H1 (cell line): ENCODE data around the gene VPS18.

ENCODE experiments used
- BRCA1 ChIP-seq: IDR thresholded peaks from 2 replicates; pipeline ENCODE4 v1.6.1; 2012; ENCODE audit warnings: low read depth, low read length, improper control_type of control experiment
- GABPA ChIP-seq: IDR thresholded peaks from 2 replicates; pipeline ENCODE4 v1.6.1; 2011; ENCODE audit warnings: mild to moderate bottlenecking, low read length, moderate library complexity, borderline replicate concordance; ENCODE audit not compliant: insufficient read depth
- HDAC6 ChIP-seq: IDR thresholded peaks from one replicate; pipeline ENCODE4 v1.7.1; 2012; ENCODE audit warnings: low read depth, mild to moderate bottlenecking, inconsistent platforms, low read length, moderate library complexity
- MAX ChIP-seq: IDR thresholded peaks from 2 replicates; pipeline ENCODE4 v1.6.1; 2012; ENCODE audit warnings: inconsistent platforms
- POLR2AphosphoS5 ChIP-seq: IDR thresholded peaks from 2 replicates; pipeline ENCODE4 v1.6.1; 2011; ENCODE audit warnings: low read depth, low read length
- RAD21 ChIP-seq, 2 experiments: IDR thresholded peaks in 1 of 2; conservative IDR thresholded peaks in 1 of 2; 2 replicates each; pipeline ENCODE4 v1.6.1; 2011; ENCODE audit warnings: low read depth in 2 of 2, low read length in 2 of 2, improper control_type of control experiment in 1 of 2, inconsistent platforms in 1 of 2, mild to moderate bottlenecking in 1 of 2, moderate library complexity in 1 of 2
- TEAD4 ChIP-seq: IDR thresholded peaks from 2 replicates; pipeline ENCODE4 v1.6.1; 2012; ENCODE audit warnings: low read depth, low read length, inconsistent platforms, mixed read lengths
- ZNF274 ChIP-seq: IDR thresholded peaks from 2 replicates; pipeline ENCODE4 v1.7.0; 2012; ENCODE audit warnings: low read length, borderline replicate concordance; ENCODE audit errors: extremely low read depth

DNA sequence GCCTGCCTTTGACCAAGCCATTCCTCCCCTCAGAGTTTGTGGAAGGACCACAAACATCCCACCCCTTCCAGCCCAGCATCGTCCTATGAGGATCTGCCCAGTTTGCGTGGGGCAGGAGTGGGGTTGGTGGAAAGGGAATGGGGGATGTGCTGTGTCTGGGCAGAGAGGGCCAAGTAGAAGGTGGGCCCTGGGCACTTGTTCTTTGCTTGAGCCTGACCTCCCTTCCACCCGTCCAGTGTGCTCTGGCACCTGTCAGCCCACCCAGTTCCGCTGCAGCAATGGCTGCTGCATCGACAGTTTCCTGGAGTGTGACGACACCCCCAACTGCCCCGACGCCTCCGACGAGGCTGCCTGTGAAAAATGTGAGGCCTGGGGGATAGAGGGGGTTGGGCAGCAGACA is 40.1 kb upstream of the VPS18 start:
- TF ChIP-seq MAX = no peak
- TF ChIP-seq HDAC6 = no peak
- no peak for TF ChIP-seq BRCA1
- TF ChIP-seq GABPA = no peak
- no peak for TF ChIP-seq ZNF274
- TF ChIP-seq POLR2AphosphoS5 = no peak
- TF ChIP-seq RAD21 (IDR thresholded peaks at IDR 0.05 in 1 of 2, conservative IDR thresholded peaks at IDR 0.05 in 1 of 2; ENCODE audit: low read depth in 2 of 2, low read length in 2 of 2) = no peak
- TF ChIP-seq TEAD4 = no peak
